A549 (cell line): ENCODE measurements around the gene GALNT12. TPM values are rescaled to one million over a fixed set of nuclear protein-coding genes. Genes with fewer than 3 reads are reported as not detected.

ENCODE experiments used
- ATAC-seq, 2 experiments: fragments of 200-7000 bp in 1 of 2; fragments of >200 bp in 1 of 2; cut with Nextera tagmentation in 1 of 2; cut with Tn5 transposase in 1 of 2; 3 replicates each; pipeline versions ENCODE4 v1.8.0 to v1.9.1; 2018 to 2020; ENCODE audit warnings: mild to moderate bottlenecking in 1 of 2, moderate library complexity in 1 of 2
- CTCF ChIA-PET: fragments of 300-600 bp; sonication (Branson Sonifier 250); formaldehyde crosslinking; extraction: SDS; loops from one replicate; lab custom pipeline; 2021; ENCODE audit warnings: antibody characterized with exemption, inconsistent platforms; lab: Yijun Ruan, JAX
- POLR2A ChIA-PET: fragments of 350-600 bp; formaldehyde crosslinking; extraction: SDS; loops from one replicate; lab custom pipeline; 2021; ENCODE audit warnings: antibody characterized with exemption, inconsistent platforms; lab: Yijun Ruan, JAX
- DNase-seq, 2 experiments: peaks; one replicate each; pipeline versions ENCODE4 v3.0.0 to v3.0.0-alpha.2; 2011 to 2016; ENCODE audit warnings: low read depth in 1 of 2, low spot score in 1 of 2
- FAIRE-seq: peaks from 2 replicates; lab custom pipeline; 2011; peaks lifted over from hg19 to GRCh38; lab: Jason Lieb, UNC
- H3K27ac ChIP-seq, 2 experiments: fragments of >200 bp; sonication (Bioruptor Twin); formaldehyde crosslinking; 3 replicates each; pipeline ENCODE4 v1.5.1; 2016 to 2017
- H3K4me1 ChIP-seq: fragments of >200 bp; sonication (Bioruptor Twin); formaldehyde crosslinking; 3 replicates; pipeline ENCODE4 v1.6.1; 2016
- H3K4me2 ChIP-seq: fragments of >200 bp; sonication (Bioruptor Twin); formaldehyde crosslinking; 3 replicates; pipeline ENCODE4 v1.6.1; 2016
- H3K4me3 ChIP-seq: fragments of >200 bp; sonication (Bioruptor Twin); formaldehyde crosslinking; 3 replicates; pipeline ENCODE4 v1.5.1; 2016
- H3K9me3 ChIP-seq: fragments of >200 bp; sonication (Bioruptor Twin); formaldehyde crosslinking; 3 replicates; pipeline ENCODE4 v1.6.1; 2016
- CBX8 ChIP-seq: fragments of 200-600 bp; sonication (generic); IDR thresholded peaks from 2 replicates; pipeline ENCODE4 v1.6.1; 2016
- CHD2 ChIP-seq: fragments of 150-350 bp; IDR thresholded peaks from 2 replicates; pipeline ENCODE4 v1.6.1; 2014; ENCODE audit warnings: low read length; ENCODE audit not compliant: partially characterized antibody
- CHD4 ChIP-seq: fragments of 200-600 bp; sonication (generic); IDR thresholded peaks from 2 replicates; pipeline ENCODE4 v1.6.1; 2016; ENCODE audit warnings: antibody characterized with exemption, mild to moderate bottlenecking, borderline replicate concordance
- EHMT2 ChIP-seq: fragments of 200-600 bp; sonication (generic); IDR thresholded peaks from 2 replicates; pipeline ENCODE4 v1.6.1; 2016; ENCODE audit warnings: antibody characterized with exemption, low read depth, mild to moderate bottlenecking, moderate library complexity
- FOSB ChIP-seq: fragments of 250-450 bp; sonication (Bioruptor Pico); IDR thresholded peaks from 2 replicates; pipeline ENCODE4 v1.5.0; 2020; ENCODE audit warnings: mild to moderate bottlenecking, moderate library complexity
- GATA3 ChIP-seq: IDR thresholded peaks from 2 replicates; pipeline ENCODE4 v1.6.1; 2012; ENCODE audit warnings: borderline replicate concordance
- HDAC2 ChIP-seq: fragments of 200-600 bp; sonication (generic); IDR thresholded peaks from 2 replicates; pipeline ENCODE4 v1.6.1; 2016
- HEYL ChIP-seq: fragments of 250-450 bp; sonication (Bioruptor Pico); IDR thresholded peaks from 2 replicates; pipeline ENCODE4 v1.8.0; 2021; ENCODE audit warnings: mild to moderate bottlenecking, moderate library complexity
- JUN ChIP-seq, 2 experiments: fragments of >200 bp; sonication (Bioruptor Twin); formaldehyde crosslinking; IDR thresholded peaks; 2 replicates in 1 of 2; 3 replicates in 1 of 2; pipeline ENCODE4 v1.6.1; 2016 to 2017
- JUNB ChIP-seq: fragments of >200 bp; sonication (Bioruptor Twin); formaldehyde crosslinking; IDR thresholded peaks from 2 replicates; pipeline ENCODE4 v1.6.1; 2016
- KDM1A ChIP-seq: fragments of 200-600 bp; sonication (generic); IDR thresholded peaks from 2 replicates; pipeline ENCODE4 v1.6.1; 2016; ENCODE audit warnings: low read depth, mild to moderate bottlenecking
- MAX ChIP-seq: IDR thresholded peaks from 2 replicates; pipeline ENCODE4 v1.6.1; 2012
- RAD21 ChIP-seq, 2 experiments: fragments of >200 bp in 1 of 2; sonication (Bioruptor Twin) in 1 of 2; formaldehyde crosslinking in 1 of 2; IDR thresholded peaks in 1 of 2; conservative IDR thresholded peaks in 1 of 2; 2 replicates in 1 of 2; 3 replicates in 1 of 2; pipeline ENCODE4 v1.6.1; 2012 to 2018; ENCODE audit warnings: inconsistent platforms in 1 of 2
- RCOR1 ChIP-seq: fragments of 150-350 bp; IDR thresholded peaks from 2 replicates; pipeline ENCODE4 v1.6.1; 2014; ENCODE audit warnings: antibody characterized with exemption, low read length, low read depth
- REST ChIP-seq: fragments of 200-600 bp; sonication (generic); IDR thresholded peaks from 2 replicates; pipeline ENCODE4 v1.6.1; 2016; ENCODE audit warnings: antibody characterized with exemption, mild to moderate bottlenecking, moderate library complexity
- RFX5 ChIP-seq: fragments of 450-650 bp; IDR thresholded peaks from 2 replicates; pipeline ENCODE4 v1.7.1; 2014; ENCODE audit warnings: antibody characterized with exemption, mild to moderate bottlenecking, moderate library complexity
- TFCP2L1 ChIP-seq: fragments of 250-450 bp; sonication (Bioruptor Pico); IDR thresholded peaks from 2 replicates; pipeline ENCODE4 v1.5.0; 2021; ENCODE audit warnings: mild to moderate bottlenecking
- ZC3H11A ChIP-seq: fragments of 450-650 bp; IDR thresholded peaks from 2 replicates; pipeline ENCODE4 v1.6.1; 2014; ENCODE audit warnings: antibody characterized with exemption, mild to moderate bottlenecking
- ZFP36 ChIP-seq: fragments of 450-650 bp; IDR thresholded peaks from 2 replicates; pipeline ENCODE4 v1.6.1; 2014; ENCODE audit warnings: borderline replicate concordance; ENCODE audit not compliant: partially characterized antibody
- ZNF302 ChIP-seq: fragments of 250-450 bp; sonication (Bioruptor Pico); IDR thresholded peaks from 2 replicates; pipeline ENCODE4 v1.9.0; 2021; ENCODE audit warnings: inconsistent platforms, mild to moderate bottlenecking, moderate library complexity
- ZSCAN20 ChIP-seq: fragments of 250-450 bp; sonication (Bioruptor Pico); IDR thresholded peaks from 2 replicates; pipeline ENCODE4 v1.8.0; 2022; ENCODE audit warnings: mild to moderate bottlenecking, moderate library complexity
- WGBS: methylation state at CpG from one replicate; pipeline ENCODE4 v1.1.6; 2017; ENCODE audit errors: missing lambda C conversion rate; 5-methylcytosine and 5-hydroxymethylcytosine counted together
- polyA plus RNA-seq, 4 experiments: library from polyadenylated mRNA; depleted of rRNA in 3 of 4; stranded (reverse); fragments of >200 nt; fragmentation: RNase III in 1 of 4; extraction: RNeasy Plus Mini Kit Qiagen cat#74134 plus additional on column Dnase treatment in 1 of 4; gene quantifications; 2 replicates in 3 of 4; 3 replicates in 1 of 4; pipeline ENCODE4 v1.2.3, GENCODE V29; 2011 to 2017
- TF ChIP-seq, protein P1 (sequence below): fragments of 250-450 bp; sonication (Bioruptor Pico); IDR thresholded peaks from 2 replicates; pipeline ENCODE4 v1.5.0; 2021; ENCODE audit warnings: mild to moderate bottlenecking, moderate library complexity, borderline replicate concordance
- TF ChIP-seq, protein P2 (sequence below): IDR thresholded peaks from 2 replicates; pipeline ENCODE4 v1.6.1; 2012; ENCODE audit warnings: low read depth, borderline replicate concordance

GALNT12 gene
- polyA plus RNA-seq, 2 of the 4 experiments (the other 2 are of a cell fraction): 3.2 to 7.3 TPM

DNA sequence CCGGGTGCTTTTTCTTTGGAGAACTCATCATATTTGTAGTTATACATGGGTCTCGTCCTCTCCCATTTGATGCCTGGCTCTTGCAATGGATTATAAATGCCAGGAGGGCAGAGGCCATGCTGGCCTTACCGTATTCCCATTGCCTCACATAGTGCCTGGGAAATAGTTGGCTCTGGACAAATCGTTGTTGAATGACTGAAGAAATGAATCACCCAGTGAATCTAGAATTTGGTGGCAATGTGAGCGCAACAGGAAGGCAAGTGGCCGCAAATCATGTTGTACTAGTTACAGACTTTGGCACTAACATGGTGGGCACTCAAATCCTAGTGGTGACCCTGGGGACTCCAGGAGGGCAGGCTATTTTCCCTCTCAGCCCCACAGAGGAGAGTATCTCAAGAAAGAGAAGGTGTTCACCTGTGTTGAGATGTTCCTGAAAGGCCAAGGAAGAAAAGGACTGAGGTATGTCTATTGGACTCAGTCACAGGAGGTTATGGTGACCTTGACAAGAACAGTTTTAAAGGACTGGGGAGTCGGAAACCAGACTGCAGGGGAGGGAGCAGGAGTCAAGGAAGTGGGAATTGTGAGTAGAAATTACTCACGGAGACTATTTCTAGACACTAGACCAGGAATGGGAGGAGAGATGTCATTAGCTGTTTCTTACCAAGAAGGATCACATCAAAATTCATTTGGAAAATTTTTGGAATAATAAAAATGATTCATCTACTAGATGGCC is 74.5 kb downstream of the GALNT12 start:
- ATAC-seq (no peak), FAIRE-seq (no peak), DNase-seq (no peak)
- CTCF ChIA-PET: no interaction called here
- Histone ChIP-seq H3K27ac (no peak overlapping the region), H3K4me2 (no peak overlapping the region), H3K4me3 (no peak overlapping the region), H3K4me1 (no peaks in the 10 kb centered on the region), H3K9me3 (peaks cover 6% of the 10 kb centered on the region; the same call in 1 of the 3 replicates)
- POLR2A ChIA-PET: no interaction called here
- 44% methylated on average over 8 of the region's 8 CpGs for WGBS
- TF ChIP-seq ZFP36 (no peak), CHD2 (no peak), GATA3 (no peak), JUNB (no peak), JUN (IDR thresholded peaks at IDR 0.05) (no peak), CHD4 (no peak), RAD21 (conservative IDR thresholded peaks at IDR 0.05 in 1 of 2, IDR thresholded peaks at IDR 0.05 in 1 of 2) (no peak), EHMT2 (no peak), HDAC2 (no peak), ZC3H11A (no peak), RFX5 (no peak), FOSB (no peak), TFCP2L1 (CRISPR knock-in tag) (no peak)
- TF ChIP-seq, protein P1, sequence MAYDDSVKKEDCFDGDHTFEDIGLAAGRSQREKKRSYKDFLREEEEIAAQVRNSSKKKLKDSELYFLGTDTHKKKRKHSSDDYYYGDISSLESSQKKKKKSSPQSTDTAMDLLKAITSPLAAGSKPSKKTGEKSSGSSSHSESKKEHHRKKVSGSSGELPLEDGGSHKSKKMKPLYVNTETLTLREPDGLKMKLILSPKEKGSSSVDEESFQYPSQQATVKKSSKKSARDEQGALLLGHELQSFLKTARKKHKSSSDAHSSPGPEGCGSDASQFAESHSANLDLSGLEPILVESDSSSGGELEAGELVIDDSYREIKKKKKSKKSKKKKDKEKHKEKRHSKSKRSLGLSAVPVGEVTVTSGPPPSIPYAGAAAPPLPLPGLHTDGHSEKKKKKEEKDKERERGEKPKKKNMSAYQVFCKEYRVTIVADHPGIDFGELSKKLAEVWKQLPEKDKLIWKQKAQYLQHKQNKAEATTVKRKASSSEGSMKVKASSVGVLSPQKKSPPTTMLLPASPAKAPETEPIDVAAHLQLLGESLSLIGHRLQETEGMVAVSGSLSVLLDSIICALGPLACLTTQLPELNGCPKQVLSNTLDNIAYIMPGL: no peak
- TF ChIP-seq, protein P2, sequence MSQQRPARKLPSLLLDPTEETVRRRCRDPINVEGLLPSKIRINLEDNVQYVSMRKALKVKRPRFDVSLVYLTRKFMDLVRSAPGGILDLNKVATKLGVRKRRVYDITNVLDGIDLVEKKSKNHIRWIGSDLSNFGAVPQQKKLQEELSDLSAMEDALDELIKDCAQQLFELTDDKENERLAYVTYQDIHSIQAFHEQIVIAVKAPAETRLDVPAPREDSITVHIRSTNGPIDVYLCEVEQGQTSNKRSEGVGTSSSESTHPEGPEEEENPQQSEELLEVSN: no peak

DNA sequence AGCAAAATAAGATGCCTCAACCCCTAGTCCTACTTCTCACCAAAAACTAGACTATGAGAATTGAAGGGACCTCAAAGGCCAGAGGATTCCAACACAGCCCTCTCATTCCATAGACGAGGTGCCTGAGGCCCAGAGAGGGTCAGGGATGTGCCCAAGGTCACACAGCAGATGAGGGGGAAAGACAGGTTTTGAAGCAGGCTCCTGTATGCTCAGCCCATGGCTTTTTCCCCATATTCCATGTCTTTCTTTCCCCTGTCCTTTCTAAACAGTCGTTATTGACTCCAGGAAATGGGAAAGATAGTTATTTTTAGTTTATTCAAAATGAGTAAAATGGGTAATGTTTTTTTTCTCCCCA is 75.1 kb downstream of the GALNT12 start:
- Histone ChIP-seq H3K4me1 (no peaks in the 10 kb centered on the region), H3K27ac (no peak overlapping the region), H3K4me2 (no peak overlapping the region), H3K9me3 (peaks cover 6% of the 10 kb centered on the region; the same call in 1 of the 3 replicates), H3K4me3 (no peak overlapping the region)
- ATAC-seq: no peak
- no peak for TF ChIP-seq KDM1A
- no peak for TF ChIP-seq ZSCAN20 (CRISPR knock-in tag)
- DNase-seq: no peak
- ChIA-PET POLR2A (no interaction called here), CTCF (no interaction called here)
- 1% methylated on average over 2 of the region's 2 CpGs for WGBS
- FAIRE-seq: no peak

DNA sequence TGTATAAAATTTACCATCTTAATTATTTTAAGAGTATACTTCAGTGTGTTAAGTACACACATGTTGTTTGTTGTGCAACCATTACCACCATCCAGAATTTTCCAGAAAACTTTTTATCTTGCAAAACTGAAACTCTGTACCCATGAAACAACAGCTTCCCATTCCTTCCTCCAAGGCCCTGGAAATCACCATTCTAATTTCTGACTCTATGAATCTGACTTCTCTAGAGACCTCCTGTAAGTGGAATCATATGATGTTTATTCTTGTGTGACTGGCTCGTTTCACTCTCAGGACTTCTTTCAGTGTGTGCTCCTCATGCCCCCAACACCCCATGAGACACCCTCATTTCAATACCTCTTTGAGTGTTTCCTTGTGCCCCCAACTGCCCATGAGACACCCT is 75.8 kb downstream of the GALNT12 start:
- no peaks in the 10 kb centered on the region for H3K4me1 ChIP-seq
- FAIRE-seq: no peak
- TF ChIP-seq MAX (no peak), HEYL (CRISPR knock-in tag) (no peak), CBX8 (no peak)
- ChIA-PET POLR2A (no interaction called here), CTCF (no interaction called here)
- no peak overlapping the region for H3K4me2 ChIP-seq
- DNase-seq: no peak
- no peak for ATAC-seq
- no peak overlapping the region for H3K4me3 ChIP-seq
- 0% methylated on average over 1 of the region's 1 CpG for WGBS
- peaks cover 6% of the 10 kb centered on the region; the same call in 1 of the 3 replicates for H3K9me3 ChIP-seq
- H3K27ac ChIP-seq: no peak overlapping the region

GRCh38 chr9:98884849-98885248 is 77.4 kb downstream of the GALNT12 start:
- Histone ChIP-seq H3K9me3 (peaks cover 6% of the 10 kb centered on the region; the same call in 1 of the 3 replicates), H3K4me1 (no peaks in the 10 kb centered on the region), H3K4me3 (no peak overlapping the region), H3K4me2 (no peak overlapping the region), H3K27ac (no peak overlapping the region)
- ChIA-PET CTCF (no interaction called here), POLR2A (no interaction called here)
- FAIRE-seq: no peak
- no peak for TF ChIP-seq ZNF302 (CRISPR knock-in tag)
- TF ChIP-seq RCOR1: no peak
- TF ChIP-seq REST: no peak
- WGBS: 39% methylated on average over 4 of the region's 4 CpGs
- ATAC-seq: no peak
- no peak for DNase-seq
